Ectodermal cell (in vitro differentiated cells): ENCODE measurements around the gene ESR1. TPM values are rescaled to one million over a fixed set of nuclear protein-coding genes. Genes with fewer than 3 reads are reported as not detected.
A peak's percentile ranks its signal among the peaks of the same experiment; 100 is the strongest.

ENCODE experiments used
- H3K27ac ChIP-seq: 2 replicates; pipeline ENCODE4 v1.7.0; 2013; ENCODE audit warnings: mild to moderate bottlenecking, low read depth, low read length; ENCODE audit not compliant: insufficient read depth, poor library complexity, severe bottlenecking
- H3K27me3 ChIP-seq: 2 replicates; pipeline ENCODE4 v1.7.0; 2013; ENCODE audit warnings: mild to moderate bottlenecking, low read length; ENCODE audit not compliant: insufficient read depth, control insufficient read depth, poor library complexity, severe bottlenecking
- H3K36me3 ChIP-seq: one replicate; pipeline ENCODE4 v1.7.0; 2013; ENCODE audit warnings: low read length; ENCODE audit not compliant: control insufficient read depth, insufficient read depth
- H3K4me1 ChIP-seq: one replicate; pipeline ENCODE4 v1.7.0; 2013; ENCODE audit warnings: low read length; ENCODE audit not compliant: control insufficient read depth, insufficient read depth
- H3K4me3 ChIP-seq: 2 replicates; pipeline ENCODE4 v1.7.0; 2013; ENCODE audit warnings: low read depth, low read length, control low read depth; ENCODE audit not compliant: insufficient read depth
- H3K9me3 ChIP-seq: 2 replicates; pipeline ENCODE4 v1.7.0; 2013; ENCODE audit warnings: mild to moderate bottlenecking, low read length, moderate library complexity; ENCODE audit not compliant: control insufficient read depth
- WGBS, 2 experiments: methylation state at CpG; one replicate each; pipeline ENCODE4 v1.1.7; 2013; ENCODE audit warnings: missing lambda C conversion rate in 2 of 2; 5-methylcytosine and 5-hydroxymethylcytosine counted together
- polyA plus RNA-seq, 4 experiments: library from polyadenylated mRNA; stranded (reverse); fragments of 50-300 nt; gene quantifications; one replicate each; pipeline ENCODE4 v1.2.3, GENCODE V29; 2013

ESR1 gene
- polyA plus RNA-seq (2013, experiment 1 of 4), result not detected
- not detected for polyA plus RNA-seq (2013, experiment 2 of 4)
- polyA plus RNA-seq (2013, experiment 3 of 4), result not detected
- polyA plus RNA-seq (2013, experiment 4 of 4), result not detected

DNA sequence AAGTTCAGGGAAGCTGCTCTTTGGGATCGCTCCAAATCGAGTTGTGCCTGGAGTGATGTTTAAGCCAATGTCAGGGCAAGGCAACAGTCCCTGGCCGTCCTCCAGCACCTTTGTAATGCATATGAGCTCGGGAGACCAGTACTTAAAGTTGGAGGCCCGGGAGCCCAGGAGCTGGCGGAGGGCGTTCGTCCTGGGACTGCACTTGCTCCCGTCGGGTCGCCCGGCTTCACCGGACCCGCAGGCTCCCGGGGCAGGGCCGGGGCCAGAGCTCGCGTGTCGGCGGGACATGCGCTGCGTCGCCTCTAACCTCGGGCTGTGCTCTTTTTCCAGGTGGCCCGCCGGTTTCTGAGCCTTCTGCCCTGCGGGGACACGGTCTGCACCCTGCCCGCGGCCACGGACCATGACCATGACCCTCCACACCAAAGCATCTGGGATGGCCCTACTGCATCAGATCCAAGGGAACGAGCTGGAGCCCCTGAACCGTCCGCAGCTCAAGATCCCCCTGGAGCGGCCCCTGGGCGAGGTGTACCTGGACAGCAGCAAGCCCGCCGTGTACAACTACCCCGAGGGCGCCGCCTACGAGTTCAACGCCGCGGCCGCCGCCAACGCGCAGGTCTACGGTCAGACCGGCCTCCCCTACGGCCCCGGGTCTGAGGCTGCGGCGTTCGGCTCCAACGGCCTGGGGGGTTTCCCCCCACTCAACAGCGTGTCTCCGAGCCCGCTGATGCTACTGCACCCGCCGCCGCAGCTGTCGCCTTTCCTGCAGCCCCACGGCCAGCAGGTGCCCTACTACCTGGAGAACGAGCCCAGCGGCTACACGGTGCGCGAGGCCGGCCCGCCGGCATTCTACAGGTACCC, at the start of gene ESR1:
TSS of gene ESR1 (plus strand) at position 170 of the 858 bp plus-strand sequence. CDS start at position 401, 231 bp downstream.
- no peaks in the 10 kb centered on the region for H3K9me3 ChIP-seq
- peaks cover 4% of the 10 kb centered on the region for H3K4me1 ChIP-seq
- H3K4me3 ChIP-seq, result no peak within 1 kb of the TSS
- H3K27ac ChIP-seq, result no peak within 1 kb of the TSS
- no peaks in the 10 kb centered on the region for H3K36me3 ChIP-seq
- peaks cover 74% of the 10 kb centered on the region for H3K27me3 ChIP-seq
- 1 to 2% methylated on average over 73 of the region's 73 CpGs for WGBS, 2 experiments

GRCh38 chr6:151760486-151760885, 47.0 kb upstream of the ESR1 start:
- peaks cover 3% of the 10 kb centered on the region for H3K4me1 ChIP-seq
- H3K27ac ChIP-seq, result no peak overlapping the region
- H3K4me3 ChIP-seq, result no peak overlapping the region
- WGBS, 2 experiments, result 90 to 91% methylated on average over 6 to 7 of the region's 7 CpGs
- H3K36me3 ChIP-seq, result no peaks in the 10 kb centered on the region
- no peaks in the 10 kb centered on the region for H3K9me3 ChIP-seq
- H3K27me3 ChIP-seq, result no peaks in the 10 kb centered on the region

- Histone ChIP-seq H3K9me3 (no peaks in the 10 kb centered on the region), H3K36me3 (no peaks in the 10 kb centered on the region), H3K4me3 (no peak overlapping the region), H3K27me3 (no peaks in the 10 kb centered on the region), H3K4me1 (peaks cover 3% of the 10 kb centered on the region), H3K27ac (no peak overlapping the region)
- 91 to 96% methylated on average over 4 of the region's 4 CpGs for WGBS, 2 experiments
Measured at GRCh38 chr6:151761851-151762250, 45.6 kb upstream of the ESR1 start.

DNA sequence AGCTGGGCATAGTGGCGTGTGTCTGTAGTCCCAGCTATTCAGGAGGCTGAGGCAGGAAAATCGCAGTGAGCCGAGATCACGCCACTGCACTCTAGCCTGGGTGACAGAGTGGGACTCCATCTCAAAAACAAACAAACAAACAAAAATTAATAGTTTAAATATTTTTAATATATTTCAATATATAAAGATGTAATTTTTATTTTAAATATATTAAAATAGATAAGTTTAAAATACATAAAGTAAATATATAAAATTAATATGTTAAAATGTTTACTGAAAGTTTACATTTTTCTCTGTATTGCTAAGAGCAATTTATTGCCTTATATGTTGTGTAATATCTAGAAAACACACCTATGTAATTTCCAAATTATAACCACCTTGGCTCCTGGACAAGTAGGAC, 44.7 kb upstream of the ESR1 start:
- H3K4me3 ChIP-seq, result no peak overlapping the region
- H3K27ac ChIP-seq, result no peak overlapping the region
- H3K27me3 ChIP-seq, result no peaks in the 10 kb centered on the region
- H3K36me3 ChIP-seq, result no peaks in the 10 kb centered on the region
- WGBS, 2 experiments, result 91 to 100% methylated on average over 4 of the region's 4 CpGs
- H3K4me1 ChIP-seq, result peaks cover 3% of the 10 kb centered on the region
- H3K9me3 ChIP-seq, result no peaks in the 10 kb centered on the region

GRCh38 chr6:151763303-151763702, 44.2 kb upstream of the ESR1 start:
- WGBS, 2 experiments, result 87 to 91% methylated on average over 9 of the region's 9 CpGs
- H3K4me3 ChIP-seq, result no peak overlapping the region

DNA sequence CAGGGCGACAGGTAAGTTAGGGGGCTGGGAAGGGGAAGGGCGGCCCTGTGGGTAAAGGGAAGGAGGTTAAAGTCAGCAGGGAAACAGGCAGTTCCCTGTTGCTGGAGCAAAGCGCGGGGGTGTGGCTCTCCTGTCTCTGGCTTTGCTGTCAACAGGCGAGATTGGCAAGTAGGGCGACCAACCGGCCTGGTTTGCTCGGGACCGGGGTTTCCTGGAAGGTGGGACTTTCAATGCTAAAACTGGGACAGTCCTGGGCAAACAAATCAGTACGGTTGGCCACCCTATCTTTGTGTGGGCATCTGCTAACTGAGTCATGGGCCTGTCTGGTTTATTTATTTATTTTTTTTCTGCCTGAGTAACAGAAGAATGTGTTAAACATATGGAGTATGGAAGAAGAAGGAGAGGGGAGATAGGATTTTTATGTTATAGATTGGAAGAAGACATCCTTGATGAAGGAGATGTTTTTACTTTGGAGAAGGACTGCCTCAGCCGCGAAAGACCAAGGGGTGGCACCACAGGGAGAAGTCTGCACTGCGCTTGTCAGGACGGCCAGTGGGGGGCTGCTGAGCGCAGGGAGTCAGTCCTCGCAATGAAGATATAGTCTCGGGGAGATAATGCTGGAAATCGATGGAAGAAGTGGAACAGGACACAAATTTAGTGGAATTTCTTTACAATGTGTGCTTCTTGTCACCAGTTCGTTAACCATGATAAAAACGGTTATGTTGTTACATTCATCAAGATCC, 43.4 kb upstream of the ESR1 start:
- no peaks in the 10 kb centered on the region for H3K9me3 ChIP-seq
- no peaks in the 10 kb centered on the region for H3K36me3 ChIP-seq
- H3K4me3 ChIP-seq, result peak overlapping the region; percentile 8
- peaks cover 3% of the 10 kb centered on the region for H3K4me1 ChIP-seq
- H3K27me3 ChIP-seq, result no peaks in the 10 kb centered on the region
- 27% methylated on average over 20 of the region's 20 CpGs for WGBS, 2 experiments
- H3K27ac ChIP-seq, result no peak overlapping the region

More at GRCh38 chr6:151763303-151763702, 44.2 kb upstream of the ESR1 start:
- no peaks in the 10 kb centered on the region for H3K9me3 ChIP-seq
- peaks cover 3% of the 10 kb centered on the region for H3K4me1 ChIP-seq
- H3K27ac ChIP-seq, result no peak overlapping the region
- no peaks in the 10 kb centered on the region for H3K27me3 ChIP-seq
- no peaks in the 10 kb centered on the region for H3K36me3 ChIP-seq

DNA sequence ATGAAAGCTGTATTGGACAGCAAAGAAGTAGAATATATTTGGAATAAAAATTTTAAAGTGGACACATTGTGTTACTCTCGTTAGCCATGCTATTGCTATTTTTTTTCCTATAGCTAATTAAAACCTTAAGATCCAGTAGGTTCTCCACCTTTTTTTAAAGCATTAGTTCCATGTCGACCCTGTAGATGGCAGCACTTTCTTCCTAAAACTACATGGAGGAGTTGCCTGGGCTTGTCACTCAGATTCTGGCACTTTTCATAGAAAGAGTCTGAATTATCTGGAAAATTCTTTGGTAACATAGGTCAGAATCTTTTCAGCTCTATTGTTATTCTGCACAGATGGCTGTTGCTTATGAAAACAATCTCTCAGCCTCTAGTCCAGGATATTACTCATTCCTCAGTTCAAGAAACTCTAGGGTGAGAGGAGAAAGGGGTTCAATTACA, 42.0 kb upstream of the ESR1 start:
- WGBS, 2 experiments, result 6 to 10% methylated on average over 2 of the region's 2 CpGs
- Histone ChIP-seq H3K27ac (no peak overlapping the region), H3K4me1 (peaks cover 3% of the 10 kb centered on the region), H3K9me3 (no peaks in the 10 kb centered on the region), H3K4me3 (no peak overlapping the region), H3K27me3 (no peaks in the 10 kb centered on the region), H3K36me3 (no peaks in the 10 kb centered on the region)

DNA sequence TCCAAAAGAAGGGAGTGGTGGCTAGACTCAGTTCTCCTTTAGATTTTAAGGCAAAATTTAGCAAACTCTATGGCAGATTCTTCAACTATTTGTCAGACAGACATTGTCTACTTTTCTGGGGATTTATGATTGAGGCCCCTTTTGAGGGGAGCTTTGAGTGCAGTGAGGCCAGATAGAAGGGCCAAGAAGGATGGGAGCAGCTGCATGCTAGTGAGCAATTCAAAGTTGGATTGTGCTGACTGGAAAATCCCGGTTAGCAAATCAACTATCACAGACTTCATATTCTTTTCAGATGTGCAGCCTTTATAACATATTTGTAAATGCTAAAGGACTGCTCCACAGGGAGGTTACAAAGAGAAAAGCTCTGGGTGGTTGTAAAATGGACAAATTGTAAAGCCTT, 35.0 kb upstream of the ESR1 start:
- H3K4me3 ChIP-seq, result no peak overlapping the region
- WGBS, 2 experiments, result 100% methylated on average over 1 of the region's 1 CpG; no CpG with 5 or more reads in 1 of the 2 experiments
- H3K4me1 ChIP-seq, result no peaks in the 10 kb centered on the region
- H3K9me3 ChIP-seq, result no peaks in the 10 kb centered on the region
- H3K27ac ChIP-seq, result no peak overlapping the region
- H3K27me3 ChIP-seq, result no peaks in the 10 kb centered on the region
- H3K36me3 ChIP-seq, result no peaks in the 10 kb centered on the region

- no peak overlapping the region for H3K27ac ChIP-seq
- 82 to 88% methylated on average over 3 of the region's 3 CpGs for WGBS, 2 experiments
- H3K4me3 ChIP-seq, result no peak overlapping the region
- H3K36me3 ChIP-seq, result no peaks in the 10 kb centered on the region
- H3K4me1 ChIP-seq, result no peaks in the 10 kb centered on the region
- no peaks in the 10 kb centered on the region for H3K9me3 ChIP-seq
- no peaks in the 10 kb centered on the region for H3K27me3 ChIP-seq
Measured at GRCh38 chr6:151773382-151773781, 34.1 kb upstream of the ESR1 start.

DNA sequence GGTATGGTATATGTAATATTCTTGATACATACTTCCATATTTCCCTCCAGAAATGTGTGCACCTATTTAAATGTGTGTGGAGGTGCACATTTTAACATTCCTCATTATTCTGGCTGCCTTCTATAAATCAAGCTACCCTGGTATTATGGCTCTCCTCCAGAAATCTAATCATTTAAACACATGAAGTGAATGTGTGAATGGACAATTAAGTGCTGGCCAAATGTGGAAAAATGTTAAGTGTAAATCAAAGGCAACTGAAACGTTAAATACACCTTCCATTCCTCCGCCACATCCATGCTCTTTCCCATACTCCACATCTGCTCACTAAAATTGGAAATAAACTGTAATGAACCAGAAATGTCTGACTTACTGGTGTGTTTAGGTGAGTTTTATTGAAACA, 24.9 kb upstream of the ESR1 start:
- Histone ChIP-seq H3K27me3 (no peaks in the 10 kb centered on the region), H3K9me3 (no peaks in the 10 kb centered on the region), H3K4me3 (no peak overlapping the region), H3K27ac (no peak overlapping the region), H3K36me3 (no peaks in the 10 kb centered on the region), H3K4me1 (no peaks in the 10 kb centered on the region)
- 67% methylated on average over 1 of the region's 2 CpGs; no CpG with 5 or more reads in 1 of the 2 experiments for WGBS, 2 experiments
